Brain pericyte (primary cell): ENCODE data around the gene SPATA16.
"Not testable (repeated sequence)": the region's sequence is repeated elsewhere in the genome, so short reads cannot be mapped to it uniquely, and the experiment has no call there.

Experiments used
- DNase-seq: peaks from one replicate; pipeline ENCODE4 v3.0.0-alpha.2; 2012; ENCODE audit warnings: low read depth, low spot score

SPATA16 gene

GRCh38 chr3:172877011-172877410, 264.0 kb downstream of the SPATA16 start:
- no peak for DNase-seq

- no peak for DNase-seq
Observed at GRCh38 chr3:172876297-172876696, 264.7 kb downstream of the SPATA16 start.

- DNase-seq = no peak
Observed at GRCh38 chr3:172875039-172875438, 266.0 kb downstream of the SPATA16 start.

- no peak for DNase-seq
Observed at GRCh38 chr3:172869784-172870518, 271.1 kb downstream of the SPATA16 start.

- no peak for DNase-seq
Observed at GRCh38 chr3:172869368-172869771, 271.7 kb downstream of the SPATA16 start.

- no peak for DNase-seq
Observed at GRCh38 chr3:172868582-172869200, 272.3 kb downstream of the SPATA16 start.

GRCh38 chr3:172866726-172867350, 274.2 kb downstream of the SPATA16 start:
- not testable (repeated sequence) for DNase-seq

GRCh38 chr3:172859041-172859440, 282.0 kb downstream of the SPATA16 start:
- DNase-seq = no peak

GRCh38 chr3:172856795-172857742, 284.0 kb downstream of the SPATA16 start:
- DNase-seq = no peak

GRCh38 chr3:172855037-172855436, 286.0 kb downstream of the SPATA16 start:
- no peak for DNase-seq

GRCh38 chr3:172853921-172854666, 286.9 kb downstream of the SPATA16 start:
- no peak for DNase-seq

- no peak for DNase-seq
Observed at GRCh38 chr3:172853005-172853404, 288.0 kb downstream of the SPATA16 start.

- DNase-seq = no peak
Observed at GRCh38 chr3:172848910-172849309, 292.1 kb downstream of the SPATA16 start.

GRCh38 chr3:172847292-172847691, 293.7 kb downstream of the SPATA16 start:
- no peak for DNase-seq

- no peak for DNase-seq
Observed at GRCh38 chr3:172846706-172847105, 294.3 kb downstream of the SPATA16 start.

- no peak for DNase-seq
Observed at GRCh38 chr3:172846103-172846561, 294.9 kb downstream of the SPATA16 start.

GRCh38 chr3:172844428-172844827, 296.6 kb downstream of the SPATA16 start:
- no peak for DNase-seq

GRCh38 chr3:172840913-172841312, 300.1 kb downstream of the SPATA16 start:
- no peak for DNase-seq

- DNase-seq = no peak
Observed at GRCh38 chr3:172840463-172840862, 300.6 kb downstream of the SPATA16 start.

- DNase-seq = no peak
Observed at GRCh38 chr3:172839679-172840078, 301.4 kb downstream of the SPATA16 start.
